ENCODE measurements around the gene RAB8A. TPM values are rescaled to one million over a fixed set of nuclear protein-coding genes. Genes with fewer than 3 reads are reported as not detected.

The RAB8A gene
- total RNA-seq, result 80.1 and 113 TPM in 2 replicates

DNA sequence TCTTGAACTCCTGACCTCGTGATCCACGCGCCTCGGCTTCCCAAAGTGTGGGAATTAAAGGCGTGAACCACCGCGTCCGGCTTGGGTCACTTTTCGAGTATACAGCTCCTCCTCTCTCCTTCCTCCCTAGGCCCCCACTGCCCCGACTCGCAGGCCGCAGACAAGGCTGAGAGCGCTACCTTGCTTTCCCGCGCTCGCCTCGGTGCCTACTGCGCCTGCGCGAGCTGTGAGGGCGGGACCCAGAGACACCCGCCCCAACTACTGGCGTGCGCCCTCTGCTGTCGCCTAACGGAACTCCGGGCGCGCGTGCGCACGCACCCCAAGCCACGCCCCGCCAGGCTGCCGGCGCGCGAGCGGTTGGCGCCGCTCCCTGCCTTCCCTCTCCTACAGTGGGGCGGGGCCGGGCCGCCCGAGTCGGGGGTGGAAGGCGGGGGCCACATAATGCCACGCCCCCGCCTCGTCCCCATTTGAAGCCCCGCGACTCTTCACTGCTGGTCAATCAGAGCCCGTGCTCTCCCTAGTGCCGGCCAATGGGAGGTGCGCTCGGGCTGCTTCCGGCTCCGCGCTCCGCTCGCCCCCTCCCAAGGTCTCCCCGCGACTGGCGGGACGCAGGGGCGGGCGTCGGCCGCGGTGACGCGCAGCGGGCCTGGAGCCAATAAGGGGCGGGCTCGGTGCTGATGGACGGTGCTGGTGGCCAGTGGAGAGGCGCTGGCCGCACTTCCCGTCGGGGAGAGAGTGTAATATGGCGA lies at the start of gene RAB8A:
RAB8A (plus strand) TSS at position 730 of the 749 bp plus-strand sequence; CDS start at position 743, 13 bp downstream.

DNA sequence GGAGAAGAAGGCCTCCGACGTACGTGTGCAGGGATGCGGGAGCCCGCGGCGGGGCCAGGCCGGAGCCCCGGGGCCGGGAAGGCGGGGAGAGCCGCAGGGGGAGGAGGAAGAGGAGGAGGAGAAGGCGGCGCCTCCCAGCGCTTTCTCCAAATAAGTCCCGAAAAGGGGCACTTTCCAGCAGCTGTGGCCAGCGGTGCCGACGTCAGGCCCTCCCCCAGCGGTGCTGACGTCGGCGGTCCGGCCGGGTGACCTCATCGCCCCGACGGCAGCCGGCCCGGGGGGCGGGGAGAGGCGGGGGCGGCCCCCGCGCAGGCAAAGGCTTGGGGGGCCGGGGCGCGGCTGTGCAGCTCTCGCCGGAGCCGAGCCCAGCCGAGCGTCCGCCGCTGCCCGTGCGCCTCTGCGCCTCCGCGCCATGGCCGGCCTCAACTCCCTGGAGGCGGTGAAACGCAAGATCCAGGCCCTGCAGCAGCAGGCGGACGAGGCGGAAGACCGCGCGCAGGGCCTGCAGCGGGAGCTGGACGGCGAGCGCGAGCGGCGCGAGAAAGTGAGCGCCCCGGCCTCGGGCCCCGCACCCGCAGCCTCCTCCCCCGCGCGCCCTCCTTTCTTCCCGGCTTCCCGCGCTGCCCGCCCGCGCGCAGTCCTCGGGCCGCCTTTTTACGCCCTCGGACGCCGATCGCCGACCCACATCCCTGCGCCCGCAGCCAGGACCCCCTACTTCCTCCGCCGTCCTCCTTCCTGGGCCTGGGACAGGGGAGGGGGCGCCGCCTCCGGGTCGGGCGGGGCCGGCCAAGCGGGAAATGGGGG lies 35.3 kb upstream of the RAB8A start, which contains the start of gene TPM4:
TPM4 (plus strand) TSS at position 342 of the 804 bp plus-strand sequence; CDS start at position 413, 71 bp downstream.

DNA sequence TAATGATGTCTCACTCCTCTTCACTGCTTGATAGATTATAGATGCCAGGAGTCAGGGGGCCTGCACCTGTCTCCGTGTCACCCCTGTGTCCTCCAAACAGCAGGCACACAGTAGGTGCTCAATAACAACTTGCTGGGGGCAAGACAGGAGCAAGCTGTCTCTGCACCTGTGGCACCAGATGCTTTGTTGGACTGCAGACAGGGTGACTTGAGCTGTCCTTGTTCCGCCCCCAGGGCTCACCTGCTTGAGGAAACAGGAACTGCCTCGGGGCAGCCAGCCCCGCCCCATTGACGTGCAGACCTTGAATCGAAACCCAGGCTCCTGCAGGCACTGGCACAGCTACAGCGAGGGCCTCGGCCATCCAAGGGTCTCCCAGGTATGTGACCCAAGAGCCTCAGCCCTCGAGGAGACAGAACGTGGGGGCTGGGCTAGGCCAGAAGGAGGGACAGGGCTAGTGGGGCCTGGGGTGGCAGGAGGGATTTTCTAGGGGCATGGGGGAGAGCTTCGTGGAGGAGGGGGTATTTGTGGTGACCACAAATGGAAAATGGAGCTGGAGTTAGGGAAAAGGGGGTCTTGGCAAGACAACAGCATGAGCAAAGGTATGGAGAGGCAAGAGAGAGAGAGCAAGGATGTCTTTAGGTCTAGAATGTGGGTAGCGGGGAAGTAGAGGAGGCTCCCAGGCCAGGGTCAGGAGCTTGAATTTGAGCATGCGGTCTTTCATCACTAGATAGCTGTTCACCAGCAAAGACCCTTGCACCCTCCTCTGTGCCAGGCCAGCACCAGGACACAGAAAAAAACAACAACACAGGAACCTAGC lies 31.9 kb downstream of the RAB8A start, which contains the start of gene HSH2D:
HSH2D (plus strand) TSS at position 287 of the 817 bp plus-strand sequence. CDS start 5,066 bp downstream, outside the sequence.

Other genes with a start within 250 kb of the RAB8A start
- gene CYP4F2, start 213.8 kb upstream of the RAB8A start, total RNA-seq, result not detected in 2 replicates
- not detected in 2 replicates for gene CYP4F11, start 177.4 kb upstream of the RAB8A start, total RNA-seq
- gene OR10H4, start 162.9 kb upstream of the RAB8A start, total RNA-seq, result not detected in 2 replicates
- gene TPM4, start 35.4 kb upstream of the RAB8A start, total RNA-seq, result 902 and 934 TPM in 2 replicates
- gene HSH2D, start 31.8 kb downstream of the RAB8A start, total RNA-seq, result not detected in 2 replicates
- not detected in 2 replicates for gene CIB3, start 61.6 kb downstream of the RAB8A start, total RNA-seq
- 86.4 and 92.6 TPM in 2 replicates for gene FAM32A, start 73.5 kb downstream of the RAB8A start, total RNA-seq
- gene AP1M1, start 86.0 kb downstream of the RAB8A start, total RNA-seq, result 124 and 135 TPM in 2 replicates
- gene KLF2, start 212.9 kb downstream of the RAB8A start, total RNA-seq, result 0.37 and 0.78 TPM in 2 replicates